ENCODE data around the gene MESP2.
"Not testable (repeated sequence)": the region's sequence is repeated elsewhere in the genome, so short reads cannot be mapped to it uniquely, and the experiment has no call there.

GRCh38 chr15:89782619-89782950 lies 6.5 kb downstream of the MESP2 start:
- not testable (repeated sequence) for TF ChIP-seq ZNF24 (IDR thresholded peaks at IDR 0.05); MTA1 (CRISPR knock-in tag; IDR thresholded peaks at IDR 0.05; ENCODE audit: borderline replicate concordance); HHEX (CRISPR knock-in tag; IDR thresholded peaks at IDR 0.05); CTCF (CRISPR knock-in tag; IDR thresholded peaks at IDR 0.05); SP1 (IDR thresholded peaks at IDR 0.05); SP1 (CRISPR knock-in tag; IDR thresholded peaks at IDR 0.05); KAT2B (IDR thresholded peaks at IDR 0.05; ENCODE audit: borderline replicate concordance, low read depth, low read length); SIN3B (IDR thresholded peaks at IDR 0.05; ENCODE audit: low read length); HMG20A (CRISPR knock-in tag; IDR thresholded peaks at IDR 0.05; ENCODE audit: borderline replicate concordance); ZMYM4 (CRISPR knock-in tag; IDR thresholded peaks at IDR 0.05); POLR2AphosphoS2 (IDR thresholded peaks at IDR 0.05; ENCODE audit: low read depth, low read length); TBP (CRISPR knock-in tag; IDR thresholded peaks at IDR 0.05); ZBTB33 (CRISPR knock-in tag; IDR thresholded peaks at IDR 0.05); ZNF274 (CRISPR knock-in tag; IDR thresholded peaks at IDR 0.05); SUZ12 (IDR thresholded peaks at IDR 0.05; ENCODE audit: low read depth, low read length)
